K562 (cell line): ENCODE data around the gene ERGIC3. TPM values are rescaled to one million over a fixed set of nuclear protein-coding genes. Genes with fewer than 3 reads are reported as not detected.

Experiments used
- CBFA2T3 ChIP-seq: fragments of 450-650 bp; IDR thresholded peaks from 2 replicates; pipeline ENCODE4 v1.6.1; 2017
- ETV6 ChIP-seq, 3 experiments: fragments of 150-350 bp in 1 of 3; sonication (generic) in 1 of 3; formaldehyde crosslinking in 1 of 3; IDR thresholded peaks; 2 replicates each; pipeline versions ENCODE4 v1.6.1 to v1.8.0; 2014 to 2022; ENCODE audit warnings: borderline replicate concordance in 2 of 3, low read depth in 2 of 3, antibody characterized with exemption in 1 of 3, low read length in 1 of 3, mild to moderate bottlenecking in 1 of 3, missing genetic modification reagents in 1 of 3
- HNRNPH1 ChIP-seq: fragments of 200-400 bp; formaldehyde crosslinking; optimal IDR thresholded peaks from 2 replicates; pipeline ENCODE3; 2017; ENCODE audit warnings: low read depth, mild to moderate bottlenecking, low read length, moderate library complexity
- HNRNPL ChIP-seq: fragments of 200-400 bp; formaldehyde crosslinking; IDR thresholded peaks from 2 replicates; pipeline ENCODE4 v1.6.1; 2017; ENCODE audit warnings: low read depth, mild to moderate bottlenecking, low read length
- HSF4 ChIP-seq: fragments of 250-450 bp; sonication (Bioruptor Pico); IDR thresholded peaks from 2 replicates; pipeline ENCODE4 v2.1.2; 2022; ENCODE audit warnings: mild to moderate bottlenecking, moderate library complexity, borderline replicate concordance
- KLF10 ChIP-seq: fragments of 250-450 bp; sonication (Bioruptor Pico); IDR thresholded peaks from 2 replicates; pipeline ENCODE4 v1.6.1; 2021; ENCODE audit warnings: matching md5 sums
- MCM2 ChIP-seq: fragments of 450-650 bp; IDR thresholded peaks from 2 replicates; pipeline ENCODE4 v1.6.1; 2017; ENCODE audit warnings: low read depth, mild to moderate bottlenecking
- NCOA1 ChIP-seq: fragments of 450-650 bp; IDR thresholded peaks from 2 replicates; pipeline ENCODE4 v1.6.1; 2016; ENCODE audit warnings: low read depth
- NCOR1 ChIP-seq: fragments of 450-650 bp; IDR thresholded peaks from 2 replicates; pipeline ENCODE4 v1.6.1; 2016; ENCODE audit warnings: mild to moderate bottlenecking, moderate library complexity
- NFE2 ChIP-seq: IDR thresholded peaks from 2 replicates; pipeline ENCODE4 v1.6.1; 2014; ENCODE audit warnings: antibody characterized with exemption, low read depth
- NFIX ChIP-seq: fragments of 250-450 bp; sonication (Bioruptor Pico); IDR thresholded peaks from 2 replicates; pipeline ENCODE4 v1.4.0; 2020; ENCODE audit warnings: low read depth, mild to moderate bottlenecking, moderate library complexity
- TAF1 ChIP-seq: IDR thresholded peaks from 2 replicates; pipeline ENCODE4 v1.6.1; 2011; ENCODE audit warnings: mild to moderate bottlenecking, low read length, moderate library complexity; ENCODE audit not compliant: insufficient read depth, control insufficient read depth, severe bottlenecking; ENCODE audit errors: extremely low read depth
- TSC22D4 ChIP-seq: fragments of 450-650 bp; IDR thresholded peaks from 2 replicates; pipeline ENCODE4 v1.6.1; 2016; ENCODE audit warnings: missing genetic modification characterization, missing biosample characterization, control low read depth
- U2AF1 ChIP-seq: fragments of 200-400 bp; formaldehyde crosslinking; optimal IDR thresholded peaks from 2 replicates; pipeline ENCODE3; 2017; ENCODE audit warnings: mild to moderate bottlenecking, low read depth, low read length, moderate library complexity
- ZNF197 ChIP-seq: fragments of 200-800 bp; sonication (Bioruptor generic); IDR thresholded peaks from 2 replicates; pipeline ENCODE4 v1.6.1; 2016; ENCODE audit warnings: low read depth, missing genetic modification characterization, missing compliant biosample characterization
- ZNF212 ChIP-seq: fragments of 450-650 bp; formaldehyde crosslinking; IDR thresholded peaks from 2 replicates; pipeline ENCODE4 v1.4.0; 2020; ENCODE audit warnings: mild to moderate bottlenecking
- ZNF584 ChIP-seq: fragments of 200-800 bp; sonication (Bioruptor generic); IDR thresholded peaks from 2 replicates; pipeline ENCODE4 v1.6.1; 2016; ENCODE audit warnings: low read depth, mild to moderate bottlenecking, missing genetic modification characterization, missing compliant biosample characterization
- ZNF75A ChIP-seq: fragments of 450-650 bp; formaldehyde crosslinking; IDR thresholded peaks from 2 replicates; pipeline ENCODE4 v1.4.0; 2020; ENCODE audit warnings: mild to moderate bottlenecking
- polyA plus RNA-seq, 8 experiments: library from polyadenylated mRNA; depleted of rRNA in 4 of 8; stranded (reverse) in 5 of 8; unstranded in 3 of 8; fragments of >200 nt; fragmentation: Nextera tagmentation in 2 of 8; fragmentation: Illumina TruSeq in 1 of 8; extraction: Ambion mirVana in 2 of 8; extraction: Trizol in 1 of 8; gene quantifications; 2 replicates each; pipeline versions ENCODE4 v1.2.1 to v1.2.3, GENCODE V29; 2011 to 2014; ENCODE audit warnings: inconsistent platforms in 1 of 8, missing spikeins in 1 of 8
- total RNA-seq, 7 experiments: library from RNA; depleted of rRNA in 6 of 7; stranded (reverse); fragments of >200 nt in 6 of 7; fragmentation: Illumina TruSeq in 2 of 7; extraction: Trizol in 2 of 7; gene quantifications; 2 replicates each; pipeline versions ENCODE4 v1.2.1 to v1.2.3, GENCODE V29; 2011 to 2021; ENCODE audit warnings: low replicate concordance in 1 of 7
- TF ChIP-seq, protein P1 (sequence below), 3 experiments: fragments of 200-800 bp in 1 of 3; sonication (Bioruptor generic) in 1 of 3; sonication (generic) in 1 of 3; formaldehyde crosslinking in 1 of 3; IDR thresholded peaks; 2 replicates each; pipeline versions ENCODE4 v1.6.1 to v1.8.0; 2016 to 2022; ENCODE audit warnings: mild to moderate bottlenecking in 2 of 3, missing compliant biosample characterization in 2 of 3, missing genetic modification characterization in 2 of 3, missing genetic modification reagents in 1 of 3
- TF ChIP-seq, protein P2 (sequence below): fragments of 200-800 bp; sonication (Bioruptor generic); IDR thresholded peaks from 2 replicates; pipeline ENCODE4 v1.6.1; 2017; ENCODE audit warnings: missing genetic modification characterization, missing compliant biosample characterization
- TF ChIP-seq, protein P3 (sequence below): fragments of 250-450 bp; sonication (Bioruptor Pico); IDR thresholded peaks from 2 replicates; pipeline ENCODE4 v1.4.0; 2020; ENCODE audit warnings: mild to moderate bottlenecking, moderate library complexity
- TF ChIP-seq, protein P4 (sequence below): sonication (generic); IDR thresholded peaks from 2 replicates; pipeline ENCODE4 v1.6.1; 2016

The ERGIC3 gene
- total and polyA plus RNA-seq, 9 of the 15 experiments (the other 6 are each of a cell fraction or from before 2014, with no cell fraction given) = 121 to 278 (median 184) TPM

DNA sequence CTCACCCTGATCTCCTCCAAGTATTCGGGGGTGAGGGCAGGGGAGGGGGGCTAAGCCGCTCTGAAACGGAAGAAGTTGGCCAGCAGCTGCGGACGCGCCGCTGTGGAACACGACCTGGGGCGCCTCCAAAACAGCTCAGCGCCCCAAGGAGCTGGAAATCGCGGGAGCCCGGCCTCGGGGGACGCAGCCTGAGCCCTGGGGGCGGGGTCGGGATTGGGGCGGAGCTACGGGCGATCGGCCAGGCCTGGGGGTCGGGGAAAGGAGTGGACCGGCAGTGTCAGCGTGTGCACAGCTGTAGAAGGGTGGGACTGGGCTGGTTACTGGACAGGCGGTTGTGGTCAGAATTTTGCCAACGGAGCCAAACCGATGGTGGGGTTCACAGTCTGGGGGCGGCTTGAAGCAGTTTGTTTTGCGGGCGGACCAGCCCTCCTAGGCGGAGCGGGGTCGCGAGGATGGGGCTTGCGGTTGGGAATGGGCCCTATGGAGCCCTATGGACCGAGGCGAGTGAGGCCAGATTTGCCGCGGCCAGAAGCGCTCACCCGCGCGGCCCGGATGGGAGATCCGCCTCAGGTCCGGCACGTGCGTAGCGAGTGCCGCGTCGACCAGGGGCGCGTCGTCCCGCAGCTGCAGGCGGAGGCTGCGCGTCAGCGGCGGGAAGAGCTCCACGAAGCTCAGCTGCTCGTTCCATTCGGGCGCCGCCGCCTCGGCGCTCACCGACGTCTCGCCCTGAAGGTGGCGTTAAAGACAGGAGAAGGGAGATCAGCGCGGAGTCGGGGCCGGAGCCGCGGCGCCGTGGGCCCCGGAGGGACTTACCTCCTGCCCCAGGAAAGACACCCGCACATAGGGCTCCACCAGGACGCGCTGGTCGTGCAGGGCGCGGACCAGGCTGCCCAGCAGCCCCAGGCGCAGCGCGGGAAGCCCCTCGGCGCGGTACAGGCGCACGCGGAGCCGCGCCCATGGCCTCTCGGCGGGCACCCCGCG is 59.4 kb downstream of the ERGIC3 start (continued):
- TF ChIP-seq, protein P1, sequence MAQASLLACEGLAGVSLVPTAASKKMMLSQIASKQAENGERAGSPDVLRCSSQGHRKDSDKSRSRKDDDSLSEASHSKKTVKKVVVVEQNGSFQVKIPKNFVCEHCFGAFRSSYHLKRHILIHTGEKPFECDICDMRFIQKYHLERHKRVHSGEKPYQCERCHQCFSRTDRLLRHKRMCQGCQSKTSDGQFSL (CRISPR knock-in tag; IDR thresholded peaks at IDR 0.05) = 0 out of 2 replicates have a peak, but pooled peaks have one; percentile 55
- TF ChIP-seq, protein P1 (tag; IDR thresholded peaks at IDR 0.05) = 0 out of 4 replicates have a peak, but pooled peaks of 1 of the 2 experiments have one; percentile 15
- TF ChIP-seq NFIX (CRISPR knock-in tag) (no peak), MCM2 (no peak), ZNF75A (CRISPR knock-in tag) (no peak), ZNF197 (CRISPR knock-in tag) (no peak), NCOR1 (no peak), TAF1 (no peak), CBFA2T3 (0 out of 2 replicates have a peak, but pooled peaks have one; percentile 11), NCOA1 (no peak), ETV6 (IDR thresholded peaks at IDR 0.05; ENCODE audit: borderline replicate concordance in 1 of 2, low read depth in 2 of 2, low read length in 1 of 2) (no peak), ETV6 (CRISPR knock-in tag; IDR thresholded peaks at IDR 0.05; ENCODE audit: borderline replicate concordance) (peak; percentile 94), NFE2 (no peak), ZNF584 (CRISPR knock-in tag) (no peak), TSC22D4 (tag) (no peak), KLF10 (CRISPR knock-in tag) (no peak), ZNF212 (CRISPR knock-in tag) (no peak), HNRNPL (no peak; the same call in 1 of the 2 replicates), HSF4 (no peak), HNRNPH1 (no peak), U2AF1 (peak; percentile 65)
- TF ChIP-seq, protein P2, sequence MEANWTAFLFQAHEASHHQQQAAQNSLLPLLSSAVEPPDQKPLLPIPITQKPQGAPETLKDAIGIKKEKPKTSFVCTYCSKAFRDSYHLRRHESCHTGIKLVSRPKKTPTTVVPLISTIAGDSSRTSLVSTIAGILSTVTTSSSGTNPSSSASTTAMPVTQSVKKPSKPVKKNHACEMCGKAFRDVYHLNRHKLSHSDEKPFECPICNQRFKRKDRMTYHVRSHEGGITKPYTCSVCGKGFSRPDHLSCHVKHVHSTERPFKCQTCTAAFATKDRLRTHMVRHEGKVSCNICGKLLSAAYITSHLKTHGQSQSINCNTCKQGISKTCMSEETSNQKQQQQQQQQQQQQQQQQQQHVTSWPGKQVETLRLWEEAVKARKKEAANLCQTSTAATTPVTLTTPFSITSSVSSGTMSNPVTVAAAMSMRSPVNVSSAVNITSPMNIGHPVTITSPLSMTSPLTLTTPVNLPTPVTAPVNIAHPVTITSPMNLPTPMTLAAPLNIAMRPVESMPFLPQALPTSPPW (CRISPR knock-in tag) = no peak; the same call in 1 of the 2 replicates
- TF ChIP-seq, protein P3, sequence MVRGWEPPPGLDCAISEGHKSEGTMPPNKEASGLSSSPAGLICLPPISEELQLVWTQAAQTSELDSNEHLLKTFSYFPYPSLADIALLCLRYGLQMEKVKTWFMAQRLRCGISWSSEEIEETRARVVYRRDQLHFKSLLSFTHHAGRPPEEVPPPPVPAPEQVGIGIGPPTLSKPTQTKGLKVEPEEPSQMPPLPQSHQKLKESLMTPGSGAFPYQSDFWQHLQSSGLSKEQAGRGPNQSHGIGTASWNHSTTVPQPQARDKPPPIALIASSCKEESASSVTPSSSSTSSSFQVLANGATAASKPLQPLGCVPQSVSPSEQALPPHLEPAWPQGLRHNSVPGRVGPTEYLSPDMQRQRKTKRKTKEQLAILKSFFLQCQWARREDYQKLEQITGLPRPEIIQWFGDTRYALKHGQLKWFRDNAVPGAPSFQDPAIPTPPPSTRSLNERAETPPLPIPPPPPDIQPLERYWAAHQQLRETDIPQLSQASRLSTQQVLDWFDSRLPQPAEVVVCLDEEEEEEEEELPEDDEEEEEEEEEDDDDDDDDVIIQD (CRISPR knock-in tag) = no peak
- TF ChIP-seq, protein P4, sequence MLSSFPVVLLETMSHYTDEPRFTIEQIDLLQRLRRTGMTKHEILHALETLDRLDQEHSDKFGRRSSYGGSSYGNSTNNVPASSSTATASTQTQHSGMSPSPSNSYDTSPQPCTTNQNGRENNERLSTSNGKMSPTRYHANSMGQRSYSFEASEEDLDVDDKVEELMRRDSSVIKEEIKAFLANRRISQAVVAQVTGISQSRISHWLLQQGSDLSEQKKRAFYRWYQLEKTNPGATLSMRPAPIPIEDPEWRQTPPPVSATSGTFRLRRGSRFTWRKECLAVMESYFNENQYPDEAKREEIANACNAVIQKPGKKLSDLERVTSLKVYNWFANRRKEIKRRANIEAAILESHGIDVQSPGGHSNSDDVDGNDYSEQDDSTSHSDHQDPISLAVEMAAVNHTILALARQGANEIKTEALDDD = no peak
